Measurements from ENCODE around the gene PTPRG.

The PTPRG gene

GRCh38 chr3:62114763-62115162, 553.4 kb downstream of the PTPRG start:
- no peak for DNase-seq (ENCODE audit: extremely low read depth, low read depth)
- no peak for TF ChIP-seq CTCF (IDR thresholded peaks at IDR 0.05; ENCODE audit: low read depth, low read length, missing control alignments)
- H3K4me3 ChIP-seq (replicated peaks; ENCODE audit: low read depth, low read length), result no peak overlapping the region

GRCh38 chr3:62117903-62118548, 556.7 kb downstream of the PTPRG start:
- no peak for DNase-seq (ENCODE audit: extremely low read depth, low read depth)
- no peak for TF ChIP-seq CTCF (IDR thresholded peaks at IDR 0.05; ENCODE audit: low read depth, low read length, missing control alignments)
- no peak overlapping the region for H3K4me3 ChIP-seq (replicated peaks; ENCODE audit: low read depth, low read length)

GRCh38 chr3:62119139-62119538, 557.8 kb downstream of the PTPRG start:
- no peak for TF ChIP-seq CTCF (IDR thresholded peaks at IDR 0.05; ENCODE audit: low read depth, low read length, missing control alignments)
- H3K4me3 ChIP-seq (replicated peaks; ENCODE audit: low read depth, low read length), result no peak overlapping the region
- no peak for DNase-seq (ENCODE audit: extremely low read depth, low read depth)

GRCh38 chr3:62122819-62123218, 561.4 kb downstream of the PTPRG start:
- TF ChIP-seq CTCF (IDR thresholded peaks at IDR 0.05; ENCODE audit: low read depth, low read length, missing control alignments), result no peak
- H3K4me3 ChIP-seq (replicated peaks; ENCODE audit: low read depth, low read length), result no peak overlapping the region
- no peak for DNase-seq (ENCODE audit: extremely low read depth, low read depth)

- H3K4me3 ChIP-seq (replicated peaks; ENCODE audit: low read depth, low read length), result no peak overlapping the region
- TF ChIP-seq CTCF (IDR thresholded peaks at IDR 0.05; ENCODE audit: low read depth, low read length, missing control alignments), result no peak
- no peak for DNase-seq (ENCODE audit: extremely low read depth, low read depth)
Measured at GRCh38 chr3:62125380-62125779, 564.0 kb downstream of the PTPRG start.

- TF ChIP-seq CTCF (IDR thresholded peaks at IDR 0.05; ENCODE audit: low read depth, low read length, missing control alignments), result no peak
- no peak for DNase-seq (ENCODE audit: extremely low read depth, low read depth)
- no peak overlapping the region for H3K4me3 ChIP-seq (replicated peaks; ENCODE audit: low read depth, low read length)
Measured at GRCh38 chr3:62127116-62127515, 565.7 kb downstream of the PTPRG start.

- DNase-seq (ENCODE audit: extremely low read depth, low read depth), result no peak
- no peak for TF ChIP-seq CTCF (IDR thresholded peaks at IDR 0.05; ENCODE audit: low read depth, low read length, missing control alignments)
- no peak overlapping the region for H3K4me3 ChIP-seq (replicated peaks; ENCODE audit: low read depth, low read length)
Measured at GRCh38 chr3:62128051-62128450, 566.7 kb downstream of the PTPRG start.
